C4-2B (cell line): ENCODE results near the gene NR2E1.

Experiments used
- H3K27ac ChIP-seq: fragments of 450-650 bp; 2 replicates; pipeline ENCODE4 v1.5.1; 2017
- CTCF ChIP-seq: fragments of 450-650 bp; conservative IDR thresholded peaks from 2 replicates; pipeline ENCODE4 v1.5.1; 2017; ENCODE audit warnings: mild to moderate bottlenecking
- ZFX ChIP-seq: fragments of 450-650 bp; IDR thresholded peaks from 2 replicates; pipeline ENCODE4 v1.6.1; 2017

Gene NR2E1

GRCh38 chr6:108163644-108164542 is 1.9 kb upstream of the NR2E1 start:
- TF ChIP-seq CTCF, result no peak
- no peak for TF ChIP-seq ZFX
- H3K27ac ChIP-seq, result no peak overlapping the region

GRCh38 chr6:108164543-108164814 is 1.3 kb upstream of the NR2E1 start:
- no peak overlapping the region for H3K27ac ChIP-seq
- TF ChIP-seq CTCF (no peak), ZFX (no peak)

- H3K27ac ChIP-seq, result no peak overlapping the region
- TF ChIP-seq CTCF, result no peak
- TF ChIP-seq ZFX, result no peak
These were observed 761 bp upstream of the NR2E1 start for GRCh38 chr6:108164815-108165706.

- TF ChIP-seq ZFX, result no peak
- no peak overlapping the region for H3K27ac ChIP-seq
These were observed 1.0 kb downstream of the NR2E1 start for GRCh38 chr6:108166664-108167448.

GRCh38 chr6:108167449-108168089 is 1.7 kb downstream of the NR2E1 start:
- TF ChIP-seq ZFX, result no peak
- TF ChIP-seq CTCF, result no peak
- no peak overlapping the region for H3K27ac ChIP-seq

GRCh38 chr6:108168090-108168463 is 2.3 kb downstream of the NR2E1 start:
- no peak overlapping the region for H3K27ac ChIP-seq
- TF ChIP-seq ZFX, result no peak
- no peak for TF ChIP-seq CTCF
